Astrocyte of the spinal cord (primary cell): ENCODE results near the gene ADGRE1.

Source experiments
- DNase-seq: peaks from one replicate; pipeline ENCODE4 v3.0.0; 2011; ENCODE audit warnings: low read depth, low spot score
- H3K4me3 ChIP-seq: 2 replicates; pipeline ENCODE4 v1.5.1; 2011; ENCODE audit warnings: low read depth, mild to moderate bottlenecking, low read length, moderate library complexity
- CTCF ChIP-seq: IDR thresholded peaks from 2 replicates; pipeline ENCODE4 v1.5.1; 2012; ENCODE audit warnings: low read depth, mild to moderate bottlenecking, low read length, inconsistent platforms
- in situ Hi-C: cut with HindIII; loops from 2 replicates; pipeline ENCODE4 v1.10.0; 2017; ENCODE audit warnings: low sequenced_read_pairs

Gene ADGRE1

GRCh38 chr19:6887316-6887715 lies at the start of gene ADGRE1:
Gene ADGRE1, plus strand, starts transcription at chr19:6887579. Its CDS starts 30 bp downstream, at chr19:6887609.
- no peak for DNase-seq
- in situ Hi-C loops, result no loop called here
- no peak for TF ChIP-seq CTCF
- H3K4me3 ChIP-seq, result no peak within 1 kb of the TSS

GRCh38 chr19:6838062-6838655 lies 49.2 kb upstream of the ADGRE1 start:
- in situ Hi-C loops, result no loop called here
- no peak for DNase-seq
- H3K4me3 ChIP-seq, result no peak overlapping the region
- no peak for TF ChIP-seq CTCF

- in situ Hi-C loops, result no loop called here
- no peak overlapping the region for H3K4me3 ChIP-seq
- no peak for TF ChIP-seq CTCF
- DNase-seq, result no peak
These were observed 44.3 kb upstream of the ADGRE1 start for GRCh38 chr19:6842871-6843607.

GRCh38 chr19:6847828-6848200 lies 39.6 kb upstream of the ADGRE1 start:
- no peak overlapping the region for H3K4me3 ChIP-seq
- in situ Hi-C loops, result no loop called here
- TF ChIP-seq CTCF, result no peak
- no peak for DNase-seq

GRCh38 chr19:6848986-6849385 lies 38.4 kb upstream of the ADGRE1 start:
- no peak for TF ChIP-seq CTCF
- in situ Hi-C loops, result no loop called here
- DNase-seq, result no peak
- no peak overlapping the region for H3K4me3 ChIP-seq

- in situ Hi-C loops, result no loop called here
- no peak for DNase-seq
- no peak overlapping the region for H3K4me3 ChIP-seq
These were observed 37.5 kb upstream of the ADGRE1 start for GRCh38 chr19:6849876-6850275.

More at GRCh38 chr19:6849876-6850275, 37.5 kb upstream of the ADGRE1 start:
- no peak for TF ChIP-seq CTCF
